GM18499 (cell line): ENCODE results near the gene TIMP4.

Experiments used
- ATAC-seq: cut with Tn5 transposase; IDR thresholded peaks from one replicate; pipeline ENCODE4 v1.9.1; 2021; ENCODE audit warnings: moderate number of reproducible peaks; ENCODE audit not compliant: insufficient read depth, unreplicated experiment

The TIMP4 gene

GRCh38 chr3:12115104-12115503, 43.6 kb downstream of the TIMP4 start:
- ATAC-seq = no peak

GRCh38 chr3:12114251-12114650, 44.5 kb downstream of the TIMP4 start:
- no peak for ATAC-seq

GRCh38 chr3:12107071-12107713, 51.5 kb downstream of the TIMP4 start:
- no peak for ATAC-seq
